Neuron (in vitro differentiated cells): Measurements from ENCODE around the gene GFRA3.
"Not testable (repeated sequence)": the region's sequence is repeated elsewhere in the genome, so short reads cannot be mapped to it uniquely, and the experiment has no call there.

Source experiments
- H2AFZ ChIP-seq: one replicate; pipeline ENCODE4 v1.6.1; 2013; ENCODE audit warnings: low read depth, mild to moderate bottlenecking, inconsistent platforms, low read length, moderate library complexity
- H3K27me3 ChIP-seq: one replicate; pipeline ENCODE4 v1.6.1; 2013; ENCODE audit warnings: low read length; ENCODE audit not compliant: insufficient read depth
- H3K36me3 ChIP-seq: one replicate; pipeline ENCODE4 v1.6.1; 2013; ENCODE audit warnings: low read length; ENCODE audit not compliant: insufficient read depth
- H3K4me1 ChIP-seq: one replicate; pipeline ENCODE4 v1.6.1; 2013; ENCODE audit warnings: low read length; ENCODE audit not compliant: insufficient read depth
- H3K4me3 ChIP-seq: 2 replicates; pipeline ENCODE4 v1.5.1; 2013; ENCODE audit warnings: mild to moderate bottlenecking, low read length, moderate library complexity
- H3K9me3 ChIP-seq: one replicate; pipeline ENCODE4 v1.6.1; 2013; ENCODE audit warnings: low read length

Gene GFRA3, protein sequence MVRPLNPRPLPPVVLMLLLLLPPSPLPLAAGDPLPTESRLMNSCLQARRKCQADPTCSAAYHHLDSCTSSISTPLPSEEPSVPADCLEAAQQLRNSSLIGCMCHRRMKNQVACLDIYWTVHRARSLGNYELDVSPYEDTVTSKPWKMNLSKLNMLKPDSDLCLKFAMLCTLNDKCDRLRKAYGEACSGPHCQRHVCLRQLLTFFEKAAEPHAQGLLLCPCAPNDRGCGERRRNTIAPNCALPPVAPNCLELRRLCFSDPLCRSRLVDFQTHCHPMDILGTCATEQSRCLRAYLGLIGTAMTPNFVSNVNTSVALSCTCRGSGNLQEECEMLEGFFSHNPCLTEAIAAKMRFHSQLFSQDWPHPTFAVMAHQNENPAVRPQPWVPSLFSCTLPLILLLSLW

DNA sequence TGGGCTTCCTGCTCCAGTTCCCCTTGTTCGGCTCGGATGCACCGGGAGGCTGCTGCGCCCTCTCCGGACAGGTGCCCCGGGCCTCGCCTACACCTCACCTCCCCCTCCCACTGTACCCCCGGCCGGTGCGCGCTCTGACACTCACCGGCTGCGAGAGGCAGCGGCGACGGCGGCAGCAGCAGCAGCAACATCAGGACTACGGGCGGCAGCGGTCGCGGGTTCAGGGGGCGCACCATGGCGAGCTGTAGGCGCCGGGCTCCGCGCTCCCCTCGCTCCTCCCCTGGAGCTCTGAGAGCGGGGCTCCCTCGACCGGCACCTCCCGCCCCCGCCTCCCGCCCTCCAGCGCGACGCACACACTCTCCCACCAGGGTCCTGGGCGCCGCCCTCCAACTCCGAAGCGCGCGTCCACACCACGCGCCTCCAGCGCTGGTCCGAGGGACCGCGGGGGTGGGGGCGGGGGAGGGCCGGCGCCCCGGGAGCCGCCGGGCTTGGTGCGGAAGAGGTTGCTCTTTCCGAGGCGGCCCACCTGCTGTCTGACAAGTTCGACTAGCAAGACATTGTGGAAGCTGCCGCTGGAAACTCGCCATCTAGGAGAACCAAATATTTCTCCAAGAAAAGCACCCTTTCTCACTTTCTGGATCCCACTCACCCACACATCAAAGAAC, at the start of gene GFRA3:
Gene GFRA3, minus strand, starts transcription at position 433 of the 665 bp plus-strand sequence. Its CDS starts 197 bp downstream, at position 236.
- peaks cover 33% of the 10 kb centered on the region for H3K27me3 ChIP-seq
- peak within 1 kb of the TSS; percentile 37 for H3K4me3 ChIP-seq
- H3K36me3 ChIP-seq: no peaks in the 10 kb centered on the region
- H3K9me3 ChIP-seq: no peaks in the 10 kb centered on the region
- peaks cover 5% of the 10 kb centered on the region for H3K4me1 ChIP-seq
- H2AFZ ChIP-seq: peak within 1 kb of the TSS; percentile 56

DNA sequence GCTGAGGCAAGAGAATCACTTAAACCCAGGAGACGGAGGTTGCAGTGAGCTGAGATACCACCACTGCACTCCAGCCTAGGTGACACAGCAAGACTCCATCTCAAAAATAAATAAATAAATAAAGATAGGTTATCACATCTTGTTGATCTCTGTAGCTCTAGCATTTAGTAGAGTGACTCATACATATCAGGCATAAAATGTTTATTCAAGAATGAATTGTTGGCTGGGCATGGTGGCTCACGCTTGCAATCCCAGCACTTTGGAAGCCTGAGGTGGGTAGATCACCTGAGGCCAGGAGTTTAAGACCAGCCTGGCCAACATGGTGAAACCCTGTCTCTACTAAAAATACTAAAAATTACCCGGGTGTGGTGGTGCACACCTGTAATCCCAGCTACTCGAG, 43.8 kb upstream of the GFRA3 start:
- H2AFZ ChIP-seq, H3K9me3 ChIP-seq, H3K4me3 ChIP-seq, H3K4me1 ChIP-seq, H3K27me3 ChIP-seq: not testable (repeated sequence)
- H3K36me3 ChIP-seq: peaks cover 38% of the 10 kb centered on the region

DNA sequence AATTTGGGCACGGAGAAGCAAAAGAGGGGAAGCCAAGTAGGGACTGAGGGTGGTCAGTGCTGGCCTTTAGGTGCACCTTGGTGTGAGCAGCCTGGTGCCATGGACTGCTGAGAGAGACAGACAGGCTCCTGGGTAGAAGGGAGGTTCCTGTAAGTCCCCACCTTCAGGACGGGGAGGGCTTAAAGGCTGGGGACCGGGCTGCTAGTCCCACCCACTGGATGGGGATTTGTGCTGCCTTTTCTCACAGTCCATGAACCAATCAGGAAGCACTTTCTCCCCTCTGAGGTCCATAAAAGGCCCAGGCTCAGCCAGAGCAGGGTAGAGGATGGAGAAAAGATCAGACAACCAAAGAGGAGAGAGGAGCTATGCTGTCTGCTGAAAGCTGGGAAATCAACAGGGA, 41.9 kb upstream of the GFRA3 start:
- Histone ChIP-seq H3K4me1 (no peaks in the 10 kb centered on the region), H3K4me3 (no peak overlapping the region), H2AFZ (no peak overlapping the region), H3K36me3 (peaks cover 45% of the 10 kb centered on the region), H3K27me3 (no peaks in the 10 kb centered on the region), H3K9me3 (no peaks in the 10 kb centered on the region)

DNA sequence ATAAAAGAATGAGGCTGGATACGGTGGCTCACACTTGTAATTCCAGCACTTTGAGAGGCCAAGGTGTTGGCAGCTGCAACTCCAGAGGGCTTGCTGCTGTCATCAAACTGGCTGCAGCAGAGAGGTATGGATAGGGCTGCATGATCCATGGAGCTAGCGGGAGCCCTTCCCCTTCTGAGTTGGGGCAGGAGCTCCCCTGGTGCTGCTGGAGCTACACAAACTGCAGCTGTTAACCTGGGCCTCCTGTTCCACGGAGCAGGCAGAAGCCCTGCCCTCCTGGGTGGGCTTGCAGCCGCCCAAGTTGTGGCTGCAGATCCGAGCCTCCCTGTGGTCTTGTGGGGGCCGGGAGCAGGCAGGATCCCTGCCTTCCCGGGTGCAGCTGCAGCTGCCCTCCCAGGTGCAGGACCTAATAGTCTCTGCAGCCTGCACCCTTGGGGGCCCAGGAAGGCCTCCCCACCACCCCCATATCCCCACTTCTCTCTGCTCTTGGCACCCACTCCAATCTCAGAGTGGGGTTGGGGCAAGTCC, 41.4 kb upstream of the GFRA3 start:
- Histone ChIP-seq H2AFZ (no peak overlapping the region), H3K27me3 (no peaks in the 10 kb centered on the region), H3K36me3 (peaks cover 45% of the 10 kb centered on the region)

DNA sequence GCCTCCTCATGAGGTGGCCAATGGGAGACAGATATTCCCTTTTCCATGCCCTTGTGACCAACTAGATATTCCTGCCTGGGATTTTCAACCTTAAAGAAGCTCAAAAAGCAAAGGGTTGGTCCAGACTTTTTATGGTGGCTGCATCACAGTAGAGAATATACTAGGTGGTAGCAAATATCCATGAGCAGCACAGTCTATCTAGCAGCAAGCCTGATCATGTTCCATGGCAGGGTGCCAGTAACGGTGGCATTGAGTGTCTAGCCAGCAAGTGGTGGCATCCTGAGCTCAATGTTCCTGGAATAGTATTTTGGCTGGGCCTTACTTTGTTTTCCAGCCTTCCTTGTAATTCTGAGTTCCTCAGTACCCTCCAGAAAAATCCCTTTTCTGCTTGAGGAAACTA, 31.4 kb upstream of the GFRA3 start:
- Histone ChIP-seq H3K36me3 (peaks cover 14% of the 10 kb centered on the region), H3K27me3 (no peaks in the 10 kb centered on the region), H3K4me3 (no peak overlapping the region), H3K9me3 (no peaks in the 10 kb centered on the region), H2AFZ (no peak overlapping the region), H3K4me1 (no peaks in the 10 kb centered on the region)

More for the DNA sequence above, 41.4 kb upstream of the GFRA3 start:
- Histone ChIP-seq H3K9me3 (no peaks in the 10 kb centered on the region), H3K4me1 (no peaks in the 10 kb centered on the region), H3K4me3 (no peak overlapping the region)

DNA sequence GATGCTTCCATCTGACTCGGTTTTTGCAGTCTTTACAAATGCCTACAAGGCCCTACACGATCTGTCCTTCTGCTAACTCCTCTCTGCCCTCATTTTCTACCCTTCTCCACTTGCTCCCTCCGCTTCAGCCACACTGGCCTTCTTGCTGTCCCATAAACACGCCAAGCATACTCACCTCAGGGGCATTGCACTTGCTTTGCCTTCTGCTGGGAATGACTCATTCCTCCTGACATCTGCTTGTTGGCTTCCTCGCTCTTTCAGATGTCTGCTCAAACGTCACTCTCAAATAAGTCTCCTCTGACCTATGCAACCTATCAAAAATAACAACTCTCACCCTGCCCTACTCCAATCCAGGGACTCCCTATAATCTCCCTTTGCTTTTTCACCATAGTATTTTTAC, 29.0 kb upstream of the GFRA3 start:
- Histone ChIP-seq H2AFZ (no peak overlapping the region), H3K4me3 (no peak overlapping the region), H3K36me3 (peaks cover 3% of the 10 kb centered on the region), H3K4me1 (no peaks in the 10 kb centered on the region), H3K9me3 (peaks cover 3% of the 10 kb centered on the region), H3K27me3 (no peaks in the 10 kb centered on the region)

DNA sequence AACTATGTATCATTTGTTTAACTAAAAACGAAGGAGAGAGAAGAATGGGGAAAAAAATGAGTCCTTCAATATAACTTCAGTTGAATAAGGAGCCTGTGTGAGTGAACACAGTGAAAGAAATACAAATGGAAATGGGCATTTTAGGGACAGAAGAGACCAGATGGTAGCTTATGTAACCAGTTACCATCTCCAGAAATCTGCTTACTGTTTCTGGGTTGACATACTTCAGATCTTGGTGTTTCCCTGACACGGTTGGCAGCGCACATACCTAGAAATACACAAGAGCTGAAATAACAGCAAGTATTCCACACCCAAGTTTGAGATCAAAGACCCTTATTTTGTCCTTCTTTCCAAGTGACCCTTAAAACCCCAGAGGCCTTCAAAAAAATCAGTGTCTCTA, 14.9 kb upstream of the GFRA3 start:
- H2AFZ ChIP-seq: no peak overlapping the region
- no peaks in the 10 kb centered on the region for H3K4me1 ChIP-seq
- no peaks in the 10 kb centered on the region for H3K9me3 ChIP-seq
- H3K4me3 ChIP-seq: no peak overlapping the region
- no peaks in the 10 kb centered on the region for H3K27me3 ChIP-seq
- H3K36me3 ChIP-seq: peaks cover 37% of the 10 kb centered on the region

DNA sequence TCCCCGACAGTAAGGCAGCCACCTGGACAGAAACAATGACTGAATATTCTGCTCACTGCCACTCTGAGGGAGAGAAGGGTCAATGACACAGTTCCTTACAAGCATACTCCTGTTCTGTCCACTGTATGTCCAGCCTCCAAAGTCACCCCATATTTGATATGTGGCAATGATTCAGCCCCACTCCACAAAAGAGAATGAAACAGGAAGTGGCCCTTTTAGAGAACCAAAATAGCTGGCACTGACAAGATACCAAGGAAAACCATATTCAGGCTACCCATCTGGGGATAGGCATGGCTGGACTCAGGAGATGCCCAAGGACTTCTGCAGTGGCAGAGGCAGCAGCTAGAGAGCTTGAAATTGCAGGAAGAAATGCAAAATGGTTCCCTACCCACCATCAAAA, 12.8 kb upstream of the GFRA3 start:
- no peak overlapping the region for H2AFZ ChIP-seq
- no peaks in the 10 kb centered on the region for H3K4me1 ChIP-seq
- no peaks in the 10 kb centered on the region for H3K9me3 ChIP-seq
- no peaks in the 10 kb centered on the region for H3K27me3 ChIP-seq
- peaks cover 38% of the 10 kb centered on the region for H3K36me3 ChIP-seq
- no peak overlapping the region for H3K4me3 ChIP-seq

DNA sequence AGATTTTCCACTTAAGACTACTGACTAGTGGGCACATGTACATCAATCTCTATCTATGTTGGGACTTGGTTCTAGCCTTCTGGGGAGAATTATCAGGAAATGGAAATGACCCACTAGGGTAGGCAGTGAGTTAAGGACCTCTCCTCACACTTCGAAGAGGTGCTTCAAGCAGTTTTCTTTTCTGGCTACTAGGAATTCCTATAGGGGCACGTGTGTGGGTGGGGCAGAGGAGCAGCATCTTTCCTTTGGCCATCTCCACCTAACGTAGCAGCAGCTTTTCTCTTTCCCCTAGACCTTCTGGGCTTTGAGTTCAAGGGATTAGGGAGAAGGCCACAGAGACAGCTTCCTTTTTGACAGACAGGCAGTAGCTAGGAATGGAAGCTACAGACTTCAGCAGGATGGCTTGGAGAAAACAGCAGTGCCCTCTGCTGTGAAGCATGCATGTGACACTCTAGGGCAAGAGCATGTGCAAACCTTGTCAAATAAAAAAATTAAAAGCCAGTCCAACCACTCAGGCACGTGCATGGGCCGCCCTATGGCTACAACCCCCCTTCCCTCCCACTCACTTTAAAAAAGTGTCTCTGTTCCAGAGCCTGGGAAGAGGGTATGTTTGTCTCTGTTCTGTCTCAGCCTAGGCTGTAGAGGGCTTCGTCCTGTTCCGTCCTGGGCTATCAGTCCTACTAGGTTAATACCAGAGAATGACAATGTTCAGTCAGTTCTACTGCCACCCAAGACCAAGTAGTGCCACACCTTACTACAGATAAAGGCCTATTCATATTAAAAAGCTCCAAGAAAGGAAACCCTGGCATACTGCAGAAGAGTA, 8.7 kb upstream of the GFRA3 start:
- H3K4me3 ChIP-seq: no peak overlapping the region
- peaks cover 23% of the 10 kb centered on the region for H3K36me3 ChIP-seq
- H3K4me1 ChIP-seq: no peaks in the 10 kb centered on the region
- H2AFZ ChIP-seq: no peak overlapping the region
- no peaks in the 10 kb centered on the region for H3K9me3 ChIP-seq
- H3K27me3 ChIP-seq: no peaks in the 10 kb centered on the region

DNA sequence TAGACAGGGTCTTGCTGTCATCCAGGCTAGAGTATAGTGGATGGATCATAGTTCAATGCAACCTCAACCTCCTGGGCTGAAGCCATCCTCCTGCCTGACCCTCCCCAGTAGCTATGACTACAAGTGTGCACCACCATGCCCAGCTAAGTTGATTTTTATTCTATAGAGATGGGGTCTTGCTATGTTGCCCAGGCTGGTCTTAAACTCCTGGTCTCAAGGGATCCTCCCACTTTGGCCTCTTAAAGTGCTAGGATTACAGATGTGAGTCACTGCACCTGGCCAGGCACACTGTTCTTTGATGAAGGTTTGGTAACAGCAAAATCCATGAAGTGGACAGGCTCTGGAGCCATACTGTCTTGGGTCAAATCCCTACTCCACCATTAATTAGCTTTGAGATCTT, 6.5 kb upstream of the GFRA3 start:
- H2AFZ ChIP-seq: no peak overlapping the region
- H3K4me1 ChIP-seq: no peaks in the 10 kb centered on the region
- H3K36me3 ChIP-seq: peaks cover 15% of the 10 kb centered on the region
- H3K4me3 ChIP-seq: no peak overlapping the region
- peaks cover 3% of the 10 kb centered on the region for H3K27me3 ChIP-seq
- no peaks in the 10 kb centered on the region for H3K9me3 ChIP-seq

DNA sequence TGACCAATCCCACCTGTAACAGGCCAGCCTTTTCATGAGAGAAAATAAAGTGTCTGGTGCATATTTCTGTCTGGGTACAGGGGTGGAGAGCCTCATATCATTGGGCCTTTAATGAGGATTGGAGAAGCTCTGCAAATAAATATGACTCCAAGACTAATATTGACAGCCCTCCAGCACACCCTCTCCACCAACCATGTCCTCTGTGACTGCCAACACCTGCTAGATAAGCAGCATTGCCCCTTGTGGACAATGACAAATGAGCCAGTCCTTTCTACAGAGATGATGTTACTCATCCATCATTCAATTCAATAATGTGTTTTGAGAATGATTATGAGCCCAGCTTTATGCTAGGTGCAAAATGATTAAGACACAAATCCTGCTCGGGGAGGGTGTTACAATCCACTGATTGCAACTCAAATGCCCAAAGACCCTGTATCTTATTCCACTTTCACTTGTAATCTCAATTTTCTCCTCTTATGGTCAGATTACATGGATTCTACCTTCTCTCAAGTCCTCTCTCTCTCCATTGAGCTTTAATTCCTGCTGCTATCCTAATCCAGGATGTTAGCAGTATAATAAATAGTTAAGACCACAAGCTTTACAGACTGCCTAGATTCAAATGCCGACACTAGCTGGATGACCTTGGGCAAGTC, 2.1 kb upstream of the GFRA3 start:
- no peaks in the 10 kb centered on the region for H3K36me3 ChIP-seq
- H3K27me3 ChIP-seq: peaks cover 33% of the 10 kb centered on the region
- peaks cover 5% of the 10 kb centered on the region for H3K4me1 ChIP-seq
- H3K9me3 ChIP-seq: no peaks in the 10 kb centered on the region
- no peak overlapping the region for H2AFZ ChIP-seq
- H3K4me3 ChIP-seq: no peak overlapping the region

DNA sequence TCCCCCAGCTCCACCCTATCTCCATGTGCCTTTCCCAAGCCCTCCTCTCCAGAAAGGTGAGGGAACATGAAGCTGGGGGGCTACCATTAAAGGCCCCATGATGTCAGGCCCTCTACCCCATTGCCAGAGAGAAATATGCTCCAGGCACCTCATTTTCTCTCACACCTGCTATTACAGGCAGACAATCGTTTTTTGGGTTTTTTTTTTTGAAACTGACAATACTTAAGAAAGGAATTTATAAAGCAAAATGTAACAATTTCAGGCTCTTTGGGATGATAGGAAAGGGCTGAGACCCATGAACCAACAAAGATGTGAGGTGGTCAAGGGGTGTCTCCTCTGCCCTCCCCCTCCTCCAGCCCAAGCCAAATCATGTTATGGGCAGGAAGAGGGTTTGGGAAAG, 1.5 kb upstream of the GFRA3 start:
- no peak overlapping the region for H3K4me3 ChIP-seq
- peaks cover 33% of the 10 kb centered on the region for H3K27me3 ChIP-seq
- H2AFZ ChIP-seq: no peak overlapping the region
- H3K4me1 ChIP-seq: peaks cover 5% of the 10 kb centered on the region
- H3K9me3 ChIP-seq: no peaks in the 10 kb centered on the region
- no peaks in the 10 kb centered on the region for H3K36me3 ChIP-seq
